ENCODE data around the gene TPX2.

GRCh38 chr20:31829731-31830130 lies 90.6 kb downstream of the TPX2 start:
- TF ChIP-seq CTCF (IDR thresholded peaks at IDR 0.05): no peak
- no peak for TF ChIP-seq POLR2A (IDR thresholded peaks at IDR 0.05)
